MCF 10A (cell line): ENCODE results near the gene CPLANE2. TPM values are rescaled to one million over a fixed set of nuclear protein-coding genes. Genes with fewer than 3 reads are reported as not detected.
A peak's percentile ranks its signal among the peaks of the same experiment; 100 is the strongest.

Experiments
- BruUV-seq: library from RNA; stranded (reverse); fragments of 400-500 nt; replicated peaks from 2 replicates; lab custom pipeline; 2021; lab: Mats Ljungman, UMichigan
- CTCF ChIA-PET: fragments of 300-600 bp; sonication (Branson Sonifier 250); formaldehyde crosslinking; extraction: SDS; loops from one replicate; lab custom pipeline; 2021; ENCODE audit warnings: antibody characterized with exemption, inconsistent platforms; lab: Yijun Ruan, JAX
- POLR2A ChIA-PET: fragments of 300-600, 350-650 bp; sonication (Branson Sonifier 250); formaldehyde crosslinking; extraction: SDS; loops from one replicate; lab custom pipeline; 2020; ENCODE audit warnings: antibody characterized with exemption, inconsistent platforms; lab: Yijun Ruan, JAX
- DNase-seq: peaks from one replicate; pipeline ENCODE4 v3.0.0-alpha.2; 2018; ENCODE audit not compliant: unreplicated experiment
- H3K27ac Mint-ChIP-seq: one replicate; pipeline ENCODE4 v1.8.0; 2022; ENCODE audit warnings: mild to moderate bottlenecking, low read depth, mixed read lengths; ENCODE audit not compliant: unreplicated experiment
- H3K27me3 Mint-ChIP-seq: one replicate; pipeline ENCODE4 v1.8.0; 2022; ENCODE audit warnings: mixed read lengths; ENCODE audit not compliant: insufficient read depth, unreplicated experiment
- H3K36me3 Mint-ChIP-seq: one replicate; pipeline ENCODE4 v1.8.0; 2022; ENCODE audit warnings: mild to moderate bottlenecking, moderate library complexity, mixed read lengths; ENCODE audit not compliant: insufficient read depth, unreplicated experiment
- H3K4me1 Mint-ChIP-seq: one replicate; pipeline ENCODE4 v1.8.0; 2022; ENCODE audit warnings: mixed read lengths; ENCODE audit not compliant: insufficient read depth, unreplicated experiment
- H3K4me3 Mint-ChIP-seq: one replicate; pipeline ENCODE4 v1.8.0; 2022; ENCODE audit warnings: mild to moderate bottlenecking, moderate library complexity, mixed read lengths; ENCODE audit not compliant: unreplicated experiment
- H3K9me3 Mint-ChIP-seq: one replicate; pipeline ENCODE4 v1.8.0; 2022; ENCODE audit warnings: mixed read lengths; ENCODE audit not compliant: unreplicated experiment
- intact Hi-C: fragments of 100-400 bp; cut with micrococcal nuclease; formaldehyde crosslinking; loops from 2 replicates; pipeline ENCODE4 v1.14.1; 2022
- total RNA-seq: library from RNA; stranded (reverse); gene quantifications from 2 replicates; pipeline ENCODE4 v1.2.3, GENCODE V29; 2022
- TF ChIP-seq, protein P1 (sequence below): fragments of 200-600 bp; IDR thresholded peaks from one replicate; pipeline ENCODE4 v1.8.0; 2022; ENCODE audit warnings: antibody characterized with exemption, mild to moderate bottlenecking; ENCODE audit not compliant: unreplicated experiment

CPLANE2 gene
- total RNA-seq, 1 experiment from 2014 or later, result 8.3 TPM

DNA sequence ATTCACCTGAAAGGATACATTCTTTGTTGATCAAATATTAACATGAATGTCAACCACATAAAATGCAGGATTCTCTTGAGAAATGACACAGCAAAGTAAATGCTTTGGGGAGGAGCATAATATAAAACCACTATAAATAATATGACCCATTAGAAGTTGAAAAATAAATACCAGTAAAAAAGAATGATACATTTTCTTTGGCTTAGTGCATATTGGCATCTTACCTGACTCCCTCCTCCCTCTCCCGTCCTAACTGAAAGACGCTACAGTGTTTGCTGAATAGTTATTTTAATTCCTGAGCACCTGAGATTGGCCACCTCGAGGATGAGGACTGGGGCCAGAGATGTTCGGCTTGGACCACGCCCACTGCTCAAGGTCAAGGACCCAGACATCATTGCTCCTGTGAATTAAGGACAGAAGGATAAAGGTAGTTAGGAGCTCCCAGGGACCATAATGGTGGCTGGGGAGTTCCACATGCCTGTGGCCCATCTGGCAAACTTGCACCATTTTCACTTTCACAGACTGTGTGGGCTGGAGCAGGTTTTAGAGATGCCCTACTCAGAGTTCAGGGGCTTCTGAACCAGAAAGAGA, 16.4 kb upstream of the CPLANE2 start:
- no peak overlapping the region for H3K4me3 Mint-ChIP-seq
- CTCF ChIA-PET, result interaction anchor here (0.5 to 1.5 kb wide), 4 partner anchors 9 to 638 kb away, joined by 3 to 4 read pairs (median 4); partner anchors contain the start of gene UQCRHL
- intact Hi-C loops, result no loop called here
- no peak for DNase-seq
- peaks cover 32% of the 10 kb centered on the region for H3K4me1 Mint-ChIP-seq
- peaks cover 67% of the 10 kb centered on the region for H3K36me3 Mint-ChIP-seq
- no peaks in the 10 kb centered on the region for H3K9me3 Mint-ChIP-seq
- TF ChIP-seq, protein P1, sequence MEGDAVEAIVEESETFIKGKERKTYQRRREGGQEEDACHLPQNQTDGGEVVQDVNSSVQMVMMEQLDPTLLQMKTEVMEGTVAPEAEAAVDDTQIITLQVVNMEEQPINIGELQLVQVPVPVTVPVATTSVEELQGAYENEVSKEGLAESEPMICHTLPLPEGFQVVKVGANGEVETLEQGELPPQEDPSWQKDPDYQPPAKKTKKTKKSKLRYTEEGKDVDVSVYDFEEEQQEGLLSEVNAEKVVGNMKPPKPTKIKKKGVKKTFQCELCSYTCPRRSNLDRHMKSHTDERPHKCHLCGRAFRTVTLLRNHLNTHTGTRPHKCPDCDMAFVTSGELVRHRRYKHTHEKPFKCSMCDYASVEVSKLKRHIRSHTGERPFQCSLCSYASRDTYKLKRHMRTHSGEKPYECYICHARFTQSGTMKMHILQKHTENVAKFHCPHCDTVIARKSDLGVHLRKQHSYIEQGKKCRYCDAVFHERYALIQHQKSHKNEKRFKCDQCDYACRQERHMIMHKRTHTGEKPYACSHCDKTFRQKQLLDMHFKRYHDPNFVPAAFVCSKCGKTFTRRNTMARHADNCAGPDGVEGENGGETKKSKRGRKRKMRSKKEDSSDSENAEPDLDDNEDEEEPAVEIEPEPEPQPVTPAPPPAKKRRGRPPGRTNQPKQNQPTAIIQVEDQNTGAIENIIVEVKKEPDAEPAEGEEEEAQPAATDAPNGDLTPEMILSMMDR, result no peak
- POLR2A ChIA-PET, result interaction anchor here (1.4 kb wide), 1 partner anchor 16 kb away, joined by 5 read pairs; the partner anchor contains the start of gene CPLANE2
- no peak overlapping the region for H3K27ac Mint-ChIP-seq
- H3K27me3 Mint-ChIP-seq, result no peaks in the 10 kb centered on the region
- no TSS peak for BruUV-seq

DNA sequence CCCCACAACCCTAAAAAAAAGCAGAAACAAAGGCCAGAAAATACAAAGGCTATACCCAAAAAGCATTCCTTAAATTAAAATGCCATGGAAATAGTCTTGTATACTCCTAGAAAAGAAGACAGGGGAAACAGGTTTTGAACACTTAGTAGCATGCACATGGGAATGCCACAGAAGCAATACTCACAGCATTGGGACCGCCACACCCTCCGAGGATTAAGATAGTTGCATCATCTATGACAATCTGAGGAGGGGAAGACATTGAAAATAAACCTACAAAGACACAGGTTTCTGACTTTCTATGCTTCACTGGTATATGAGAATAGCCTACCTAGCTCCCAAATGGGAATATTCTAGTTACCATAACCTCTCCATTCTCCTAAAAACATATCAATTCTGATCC, 15.9 kb upstream of the CPLANE2 start:
- DNase-seq, result no peak
- H3K4me1 Mint-ChIP-seq, result peaks cover 35% of the 10 kb centered on the region
- intact Hi-C loops, result no loop called here
- no peaks in the 10 kb centered on the region for H3K9me3 Mint-ChIP-seq
- ChIA-PET POLR2A (interaction anchor here (2.1 kb wide), 1 partner anchor 99 kb away, joined by 5 read pairs; the partner anchor contains the start of gene FBXO42), CTCF (no interaction called here)
- H3K36me3 Mint-ChIP-seq, result peaks cover 68% of the 10 kb centered on the region
- no peak overlapping the region for H3K4me3 Mint-ChIP-seq
- H3K27ac Mint-ChIP-seq, result no peak overlapping the region
- TF ChIP-seq, protein P1, result no peak
- no TSS peak for BruUV-seq
- H3K27me3 Mint-ChIP-seq, result no peaks in the 10 kb centered on the region

DNA sequence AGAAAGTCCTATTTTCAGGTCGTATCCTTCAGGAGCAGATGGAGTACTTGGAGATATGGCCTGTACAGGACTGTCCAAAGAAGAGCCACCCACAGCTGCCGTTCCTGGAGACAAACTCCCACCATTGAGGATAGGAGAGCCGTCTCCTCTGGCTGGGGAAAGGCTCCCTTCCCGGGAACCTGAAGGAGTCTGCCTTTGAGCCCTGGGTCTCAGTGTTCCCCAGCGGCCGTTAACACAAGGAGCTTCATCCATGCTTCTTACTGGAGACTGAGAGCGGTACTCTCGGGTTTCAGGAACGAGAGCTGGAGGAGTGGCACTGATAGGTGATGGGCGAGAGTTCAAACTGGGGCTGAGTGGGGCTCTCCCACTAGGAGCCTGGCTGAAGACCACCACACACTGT, 14.4 kb upstream of the CPLANE2 start:
- Mint-ChIP-seq H3K27ac (peak overlapping the region; percentile 88), H3K4me3 (no peak overlapping the region), H3K4me1 (peaks cover 38% of the 10 kb centered on the region), H3K27me3 (no peaks in the 10 kb centered on the region), H3K9me3 (no peaks in the 10 kb centered on the region), H3K36me3 (peaks cover 73% of the 10 kb centered on the region)
- DNase-seq, result no peak
- no TSS peak for BruUV-seq
- ChIA-PET POLR2A (interaction anchor here (2.1 kb wide), 1 partner anchor 101 kb away, joined by 5 read pairs; the partner anchor contains the start of gene FBXO42), CTCF (no interaction called here)
- intact Hi-C loops, result no loop called here
- TF ChIP-seq, protein P1, result no peak

DNA sequence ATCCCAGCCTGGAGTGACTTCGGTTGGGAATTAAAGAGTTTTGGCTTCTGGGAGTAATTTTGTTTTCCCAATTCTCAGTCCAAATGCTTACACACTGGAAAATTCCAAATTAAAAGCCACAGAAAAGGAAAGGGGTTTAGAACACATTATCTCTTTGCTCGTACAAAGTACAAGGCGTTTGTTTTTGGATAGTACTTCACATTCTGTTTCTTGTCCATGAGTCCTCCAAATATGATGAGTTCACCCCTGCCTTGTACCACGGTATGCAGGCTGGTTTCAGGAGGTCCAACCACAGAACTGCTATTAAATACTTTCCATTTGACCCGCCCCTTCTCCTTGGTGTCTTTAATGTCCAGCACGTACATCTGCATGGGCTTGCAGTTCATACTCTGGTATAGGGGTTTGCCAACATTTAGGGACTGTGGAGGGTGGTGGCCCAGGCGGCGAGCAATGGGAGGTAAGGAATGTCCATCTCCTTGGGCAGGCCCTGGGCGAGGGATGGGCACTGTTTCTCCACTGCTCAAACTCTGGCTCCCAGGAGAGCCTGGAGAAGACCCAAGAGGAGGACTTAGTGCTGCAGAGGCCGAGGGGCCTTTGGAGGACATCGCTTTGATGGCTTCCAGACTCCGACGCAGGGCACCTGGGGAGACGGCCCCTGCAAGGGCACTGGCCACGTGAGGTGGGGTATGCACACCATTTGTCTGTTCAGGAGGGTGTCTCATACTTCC, 13.7 kb upstream of the CPLANE2 start:
- TF ChIP-seq, protein P1, result no peak
- no peaks in the 10 kb centered on the region for H3K9me3 Mint-ChIP-seq
- peaks cover 38% of the 10 kb centered on the region for H3K4me1 Mint-ChIP-seq
- intact Hi-C loops, result no loop called here
- H3K36me3 Mint-ChIP-seq, result peaks cover 73% of the 10 kb centered on the region
- TSS peak; percentile 15 for BruUV-seq
- CTCF ChIA-PET, result no interaction called here
- H3K27ac Mint-ChIP-seq, result peak overlapping the region; percentile 88
- H3K4me3 Mint-ChIP-seq, result no peak overlapping the region
- no peak for DNase-seq
- no peaks in the 10 kb centered on the region for H3K27me3 Mint-ChIP-seq
- POLR2A ChIA-PET, result interaction anchor here (1.0 to 2.1 kb wide), 2 partner anchors 70 to 102 kb away, joined by 4 to 5 read pairs; partner anchors contain the start of gene FBXO42
